ENCODE measurements around the gene DHRSX. TPM values are rescaled to one million over a fixed set of nuclear protein-coding genes. Genes with fewer than 3 reads are reported as not detected.
"Not testable (repeated sequence)": the region's sequence is repeated elsewhere in the genome, so short reads cannot be mapped to it uniquely, and the experiment has no call there.

DHRSX gene
- total and polyA plus RNA-seq, 2 donors (not counting 1 experiment from before 2014, with no cell fraction given), result 18.8 to 39.0 TPM

- Histone ChIP-seq H3K27me3 (replicated peaks in 1 of 4; ENCODE audit: control extremely low read depth in 1 of 4, control insufficient read depth in 3 of 4, insufficient read depth in 4 of 4, low read length in 3 of 4) (no peaks in the 10 kb centered on the region), H3K27ac (ENCODE audit: low read length in 2 of 2) (no peak overlapping the region), H3K36me3 (replicated peaks in 1 of 2; ENCODE audit: control extremely low read depth in 1 of 2, control insufficient read depth in 1 of 2, extremely low read depth in 1 of 2, insufficient read depth in 2 of 2, low read length in 1 of 2) (peaks cover 0 to 19% of the 10 kb centered on the region in 2 experiments), H4K20me1 (ENCODE audit: control insufficient read depth, insufficient read depth, low read length, poor library complexity, severe bottlenecking) (no peaks in the 10 kb centered on the region), H3K4me3 (ENCODE audit: control extremely low read depth in 1 of 5, extremely low read depth in 1 of 5, insufficient read depth in 1 of 5, low read depth in 2 of 5, low read length in 4 of 5) (no peak overlapping the region), H3K4me2 (replicated peaks; ENCODE audit: low read depth, low read length, poor library complexity, severe bottlenecking) (no peak overlapping the region), H3K9me3 (ENCODE audit: control extremely low read depth in 1 of 3, control insufficient read depth in 2 of 3, insufficient read depth in 1 of 3, low read length in 2 of 3) (peaks cover 0 to 19% (median 0%) of the 10 kb centered on the region in 3 donors), H3K79me2 (ENCODE audit: control insufficient read depth, insufficient read depth, low read length) (peaks cover 10% of the 10 kb centered on the region), H3K9ac (ENCODE audit: low read length) (no peak overlapping the region), H2AFZ (ENCODE audit: insufficient read depth, low read depth, low read length, poor library complexity, severe bottlenecking) (no peak overlapping the region), H3K4me1 (ENCODE audit: control insufficient read depth in 2 of 2, insufficient read depth in 2 of 2, low read length in 2 of 2) (peaks cover 3 to 4% of the 10 kb centered on the region in 2 donors)
- intact Hi-C loops (cut with micrococcal nuclease), result no loop called here
- H3K4me3 Mint-ChIP-seq, result no peak overlapping the region
- no peak for TF ChIP-seq EZH2 (IDR thresholded peaks at IDR 0.05; ENCODE audit: borderline replicate concordance, insufficient read depth, low read depth, low read length, poor library complexity, severe bottlenecking)
- TF ChIP-seq, protein P1, sequence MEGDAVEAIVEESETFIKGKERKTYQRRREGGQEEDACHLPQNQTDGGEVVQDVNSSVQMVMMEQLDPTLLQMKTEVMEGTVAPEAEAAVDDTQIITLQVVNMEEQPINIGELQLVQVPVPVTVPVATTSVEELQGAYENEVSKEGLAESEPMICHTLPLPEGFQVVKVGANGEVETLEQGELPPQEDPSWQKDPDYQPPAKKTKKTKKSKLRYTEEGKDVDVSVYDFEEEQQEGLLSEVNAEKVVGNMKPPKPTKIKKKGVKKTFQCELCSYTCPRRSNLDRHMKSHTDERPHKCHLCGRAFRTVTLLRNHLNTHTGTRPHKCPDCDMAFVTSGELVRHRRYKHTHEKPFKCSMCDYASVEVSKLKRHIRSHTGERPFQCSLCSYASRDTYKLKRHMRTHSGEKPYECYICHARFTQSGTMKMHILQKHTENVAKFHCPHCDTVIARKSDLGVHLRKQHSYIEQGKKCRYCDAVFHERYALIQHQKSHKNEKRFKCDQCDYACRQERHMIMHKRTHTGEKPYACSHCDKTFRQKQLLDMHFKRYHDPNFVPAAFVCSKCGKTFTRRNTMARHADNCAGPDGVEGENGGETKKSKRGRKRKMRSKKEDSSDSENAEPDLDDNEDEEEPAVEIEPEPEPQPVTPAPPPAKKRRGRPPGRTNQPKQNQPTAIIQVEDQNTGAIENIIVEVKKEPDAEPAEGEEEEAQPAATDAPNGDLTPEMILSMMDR (IDR thresholded peaks at IDR 0.05), result no peak
- H3K27ac Mint-ChIP-seq, result no peak overlapping the region
- DNase-seq, result no peak
- H3K27me3 Mint-ChIP-seq, result no peaks in the 10 kb centered on the region
- peaks cover 13% of the 10 kb centered on the region for H3K4me1 Mint-ChIP-seq
- ATAC-seq (ENCODE audit: low read depth), result peak; percentile 21
- POLR2A ChIA-PET, result no interaction called here
- 94% methylated on average over 22 of the region's 26 CpGs for WGBS (ENCODE audit: insufficient coverage)
- CTCF ChIA-PET, result no interaction called here
- H3K9me3 Mint-ChIP-seq (ENCODE audit: insufficient read depth), result peaks cover 6% of the 10 kb centered on the region
Observed at GRCh38 chrX:2266445-2267349, 234.1 kb downstream of the DHRSX start.

DNA sequence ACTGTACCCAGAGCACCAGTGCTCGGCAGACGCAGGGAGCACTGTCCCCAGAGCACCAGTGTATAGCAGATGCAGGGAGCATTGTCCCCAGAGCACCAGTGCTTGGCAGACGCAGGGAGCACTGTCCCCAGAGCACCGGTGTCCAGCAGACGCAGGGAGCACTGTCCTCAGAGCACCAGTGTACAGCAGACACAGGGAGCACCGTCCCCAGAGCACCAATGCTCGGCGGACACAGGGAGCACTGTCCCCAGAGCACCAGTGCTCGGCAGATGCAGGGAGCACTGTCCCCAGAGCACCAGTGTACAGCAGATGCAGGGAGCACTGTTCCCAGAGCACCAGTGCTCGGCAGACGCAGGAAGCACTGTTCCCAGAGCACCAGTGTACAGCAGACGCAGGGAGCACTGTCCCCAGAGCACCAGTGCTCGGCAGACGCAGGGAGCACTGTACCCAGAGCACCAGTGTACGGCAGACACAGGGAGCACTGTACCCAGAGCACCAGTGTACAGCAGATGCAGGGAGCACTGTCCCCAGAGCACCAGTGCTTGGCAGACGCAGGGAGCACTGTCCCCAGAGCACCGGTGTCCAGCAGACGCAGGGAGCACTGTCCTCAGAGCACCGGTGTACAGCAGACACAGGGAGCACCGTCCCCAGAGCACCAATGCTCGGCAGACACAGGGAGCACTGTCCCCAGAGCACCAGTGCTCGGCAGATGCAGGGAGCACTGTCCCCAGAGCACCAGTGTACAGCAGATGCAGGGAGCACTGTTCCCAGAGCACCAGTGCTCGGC, 234.9 kb downstream of the DHRSX start:
- H3K9ac ChIP-seq (ENCODE audit: low read length); H3K4me3 ChIP-seq (ENCODE audit: control extremely low read depth in 1 of 5, extremely low read depth in 1 of 5, insufficient read depth in 1 of 5, low read depth in 2 of 5, low read length in 4 of 5); H3K4me1 ChIP-seq (ENCODE audit: control insufficient read depth in 2 of 2, insufficient read depth in 2 of 2, low read length in 2 of 2); DNase-seq; H3K9me3 Mint-ChIP-seq (ENCODE audit: insufficient read depth); intact Hi-C loops (cut with micrococcal nuclease); H3K27ac Mint-ChIP-seq; CTCF ChIA-PET; H3K4me3 Mint-ChIP-seq; H3K27ac ChIP-seq (ENCODE audit: low read length in 2 of 2); H3K27me3 ChIP-seq (replicated peaks in 1 of 4; ENCODE audit: control extremely low read depth in 1 of 4, control insufficient read depth in 3 of 4, insufficient read depth in 4 of 4, low read length in 3 of 4); H2AFZ ChIP-seq (ENCODE audit: insufficient read depth, low read depth, low read length, poor library complexity, severe bottlenecking); ATAC-seq (ENCODE audit: low read depth); H3K27me3 Mint-ChIP-seq; H4K20me1 ChIP-seq (ENCODE audit: control insufficient read depth, insufficient read depth, low read length, poor library complexity, severe bottlenecking); POLR2A ChIA-PET; H3K4me2 ChIP-seq (replicated peaks; ENCODE audit: low read depth, low read length, poor library complexity, severe bottlenecking); H3K79me2 ChIP-seq (ENCODE audit: control insufficient read depth, insufficient read depth, low read length): not testable (repeated sequence)
- H3K4me1 Mint-ChIP-seq, result peaks cover 15% of the 10 kb centered on the region
- Histone ChIP-seq H3K36me3 (replicated peaks in 1 of 2; ENCODE audit: control extremely low read depth in 1 of 2, control insufficient read depth in 1 of 2, extremely low read depth in 1 of 2, insufficient read depth in 2 of 2, low read length in 1 of 2) (peaks cover 0 to 16% of the 10 kb centered on the region in 2 experiments), H3K9me3 (ENCODE audit: control extremely low read depth in 1 of 3, control insufficient read depth in 2 of 3, insufficient read depth in 1 of 3, low read length in 2 of 3) (peaks cover 0 to 14% (median 0%) of the 10 kb centered on the region in 3 donors)
- 98% methylated on average over 11 of the region's 23 CpGs for WGBS (ENCODE audit: insufficient coverage)
